H9 (cell line): Measurements from ENCODE around the gene UBAC2. TPM values are rescaled to one million over a fixed set of nuclear protein-coding genes. Genes with fewer than 3 reads are reported as not detected.

Experiments
- DNase-seq: peaks from one replicate; pipeline ENCODE4 v3.0.0-alpha.2; 2017
- H2AFZ ChIP-seq: one replicate; pipeline ENCODE4 v1.6.1; 2013; ENCODE audit warnings: mild to moderate bottlenecking, low read length, control low read depth, moderate library complexity
- H2AK5ac ChIP-seq: 2 replicates; pipeline ENCODE4 v1.6.1; 2013; ENCODE audit warnings: low read length, control low read depth, mixed read lengths; ENCODE audit not compliant: insufficient read length
- H2BK120ac ChIP-seq: one replicate; pipeline ENCODE4 v1.6.1; 2013; ENCODE audit warnings: low read depth, mild to moderate bottlenecking, low read length, control low read depth, inconsistent platforms; ENCODE audit not compliant: poor library complexity, severe bottlenecking
- H2BK12ac ChIP-seq: 2 replicates; pipeline ENCODE4 v1.6.1; 2013; ENCODE audit warnings: low read length, control low read depth, mixed read lengths, low read depth; ENCODE audit not compliant: insufficient read length
- H2BK15ac ChIP-seq: 2 replicates; pipeline ENCODE4 v1.6.1; 2013; ENCODE audit warnings: low read depth, low read length, control low read depth
- H2BK20ac ChIP-seq: one replicate; pipeline ENCODE4 v1.6.1; 2013; ENCODE audit warnings: low read depth, mild to moderate bottlenecking, low read length, control low read depth, inconsistent platforms; ENCODE audit not compliant: poor library complexity, severe bottlenecking
- H2BK5ac ChIP-seq: 2 replicates; pipeline ENCODE4 v1.6.1; 2013; ENCODE audit warnings: low read length, control low read depth, mixed read lengths; ENCODE audit not compliant: insufficient read length
- H3K14ac ChIP-seq: 2 replicates; pipeline ENCODE4 v1.6.1; 2013; ENCODE audit warnings: low read length, control low read depth; ENCODE audit not compliant: insufficient read depth
- H3K18ac ChIP-seq: 2 replicates; pipeline ENCODE4 v1.6.1; 2013; ENCODE audit warnings: low read depth, mild to moderate bottlenecking, mixed read lengths, low read length, control low read depth; ENCODE audit not compliant: insufficient read length
- H3K23ac ChIP-seq: 2 replicates; pipeline ENCODE4 v1.6.1; 2013; ENCODE audit warnings: low read length, control low read depth, mixed read lengths, low read depth; ENCODE audit not compliant: insufficient read length
- H3K23me2 ChIP-seq: 2 replicates; pipeline ENCODE4 v1.6.1; 2013; ENCODE audit warnings: low read depth, mild to moderate bottlenecking, mixed read lengths, low read length, control low read depth; ENCODE audit not compliant: insufficient read length, poor library complexity, severe bottlenecking
- H3K27ac ChIP-seq: 2 replicates; pipeline ENCODE4 v1.5.1; 2013; ENCODE audit warnings: low read length, control low read depth, mixed read lengths, low read depth; ENCODE audit not compliant: insufficient read length
- H3K27me3 ChIP-seq: 2 replicates; pipeline ENCODE4 v1.6.1; 2013; ENCODE audit warnings: low read length, control low read depth, inconsistent platforms; ENCODE audit not compliant: insufficient read depth
- H3K4ac ChIP-seq: 2 replicates; pipeline ENCODE4 v1.6.1; 2013; ENCODE audit warnings: low read depth, mild to moderate bottlenecking, control low read depth, inconsistent platforms, low read length, moderate library complexity
- H3K4me1 ChIP-seq: 2 replicates; pipeline ENCODE4 v1.6.1; 2013; ENCODE audit warnings: low read length, control low read depth, inconsistent platforms; ENCODE audit not compliant: insufficient read depth
- H3K4me2 ChIP-seq: 2 replicates; pipeline ENCODE4 v1.6.1; 2013; ENCODE audit warnings: low read length, control low read depth, mixed read lengths; ENCODE audit not compliant: insufficient read length, insufficient read depth
- H3K56ac ChIP-seq: 2 replicates; pipeline ENCODE4 v1.6.1; 2013; ENCODE audit warnings: low read depth, mild to moderate bottlenecking, mixed read lengths, low read length, control low read depth; ENCODE audit not compliant: insufficient read length
- H3K79me1 ChIP-seq: 2 replicates; pipeline ENCODE4 v1.6.1; 2013; ENCODE audit warnings: low read depth, mild to moderate bottlenecking, moderate library complexity, low read length, control low read depth, inconsistent platforms; ENCODE audit not compliant: insufficient read depth, poor library complexity, severe bottlenecking
- H3K79me2 ChIP-seq: 2 replicates; pipeline ENCODE4 v1.6.1; 2013; ENCODE audit warnings: low read length, control low read depth, inconsistent platforms; ENCODE audit not compliant: insufficient read depth
- H3K9ac ChIP-seq: 2 replicates; pipeline ENCODE4 v1.6.1; 2013; ENCODE audit warnings: low read length, control low read depth, mixed read lengths; ENCODE audit not compliant: insufficient read length; ENCODE audit errors: extremely low read depth
- H3K9me3 ChIP-seq: one replicate; pipeline ENCODE4 v1.6.1; 2013; ENCODE audit warnings: low read depth, low read length, inconsistent platforms; ENCODE audit not compliant: control insufficient read depth
- H3T11ph ChIP-seq: one replicate; pipeline ENCODE4 v1.6.1; 2013; ENCODE audit warnings: mild to moderate bottlenecking, low read length, control low read depth, inconsistent platforms
- H4K20me1 ChIP-seq: one replicate; pipeline ENCODE4 v1.6.1; 2013; ENCODE audit not compliant: control insufficient read depth, insufficient read length, insufficient read depth
- H4K5ac ChIP-seq: 2 replicates; pipeline ENCODE4 v1.6.1; 2013; ENCODE audit warnings: low read depth, mild to moderate bottlenecking, mixed read lengths, low read length, control low read depth; ENCODE audit not compliant: insufficient read length
- H4K8ac ChIP-seq: replicated peaks from 2 replicates; pipeline ENCODE4 v1.6.1; 2013; ENCODE audit warnings: low read length, control low read depth, mixed read lengths, low read depth; ENCODE audit not compliant: insufficient read length
- H4K91ac ChIP-seq: 2 replicates; pipeline ENCODE4 v1.6.1; 2013; ENCODE audit warnings: low read depth, mild to moderate bottlenecking, moderate library complexity, mixed read lengths, low read length, control low read depth; ENCODE audit not compliant: insufficient read length
- H3K27ac Mint-ChIP-seq, 3 experiments: 2 replicates in 2 of 3; 3 replicates in 1 of 3; pipeline ENCODE4 v1.8.0; 2020 to 2021; ENCODE audit warnings: mixed read lengths in 3 of 3, mild to moderate bottlenecking in 1 of 3, moderate library complexity in 1 of 3
- H3K27me3 Mint-ChIP-seq: 2 replicates; pipeline ENCODE4 v1.8.0; 2021; ENCODE audit warnings: low read depth, mild to moderate bottlenecking, moderate library complexity, mixed read lengths
- H3K36me3 Mint-ChIP-seq, 3 experiments: 2 replicates in 2 of 3; 3 replicates in 1 of 3; pipeline ENCODE4 v1.8.0; 2020 to 2021; ENCODE audit warnings: low read depth in 3 of 3, mixed read lengths in 3 of 3; ENCODE audit not compliant: insufficient read depth in 1 of 3
- H3K4me1 Mint-ChIP-seq, 2 experiments: 2 replicates each; pipeline ENCODE4 v1.8.0; 2020; ENCODE audit warnings: mixed read lengths in 2 of 2
- H3K4me3 Mint-ChIP-seq, 2 experiments: 2 replicates in 1 of 2; 3 replicates in 1 of 2; pipeline ENCODE4 v1.8.0; 2020 to 2021; ENCODE audit warnings: mild to moderate bottlenecking in 2 of 2, mixed read lengths in 2 of 2, moderate library complexity in 1 of 2
- H3K9me3 Mint-ChIP-seq, 2 experiments: 2 replicates in 1 of 2; 3 replicates in 1 of 2; pipeline ENCODE4 v1.8.0; 2020; ENCODE audit warnings: mild to moderate bottlenecking in 2 of 2, mixed read lengths in 2 of 2, moderate library complexity in 1 of 2
- WGBS: extraction: QIAGEN DNeasy Blood & Tissue Kit; methylation state at CpG from one replicate; pipeline ENCODE4 v1.1.7; 2013; ENCODE audit warnings: missing lambda C conversion rate, low lambda C conversion rate, mixed read lengths; ENCODE audit not compliant: insufficient read length; ENCODE audit errors: extremely low coverage; 5-methylcytosine and 5-hydroxymethylcytosine counted together
- total RNA-seq: library from RNA; stranded (reverse); gene quantifications from 2 replicates; pipeline ENCODE4 v1.2.1, GENCODE V29; 2021
- TF ChIP-seq, protein P1 (sequence below): fragments of 200-600 bp; sonication (generic); conservative IDR thresholded peaks from 3 replicates; pipeline ENCODE4 v1.8.0; 2021; ENCODE audit warnings: antibody characterized with exemption, mild to moderate bottlenecking

UBAC2 gene
- total RNA-seq, 1 experiment from 2014 or later = 52.3 TPM

- no peak overlapping the region for H3K18ac ChIP-seq
- DNase-seq = no peak
- WGBS = no CpG with 5 or more reads among the region's 11 CpGs
These were observed 191.3 kb downstream of the UBAC2 start for GRCh38 chr13:99391781-99392469.

More at GRCh38 chr13:99391781-99392469, 191.3 kb downstream of the UBAC2 start:
- no peaks in the 10 kb centered on the region for H3K79me1 ChIP-seq
- no peaks in the 10 kb centered on the region for H3K4me1 ChIP-seq
- no peaks in the 10 kb centered on the region for H3K79me2 ChIP-seq
- no peak overlapping the region for H2AK5ac ChIP-seq
- no peak overlapping the region for H3K56ac ChIP-seq
- H4K8ac ChIP-seq = no peak overlapping the region
- no peak overlapping the region for H3T11ph ChIP-seq
- TF ChIP-seq, protein P1, sequence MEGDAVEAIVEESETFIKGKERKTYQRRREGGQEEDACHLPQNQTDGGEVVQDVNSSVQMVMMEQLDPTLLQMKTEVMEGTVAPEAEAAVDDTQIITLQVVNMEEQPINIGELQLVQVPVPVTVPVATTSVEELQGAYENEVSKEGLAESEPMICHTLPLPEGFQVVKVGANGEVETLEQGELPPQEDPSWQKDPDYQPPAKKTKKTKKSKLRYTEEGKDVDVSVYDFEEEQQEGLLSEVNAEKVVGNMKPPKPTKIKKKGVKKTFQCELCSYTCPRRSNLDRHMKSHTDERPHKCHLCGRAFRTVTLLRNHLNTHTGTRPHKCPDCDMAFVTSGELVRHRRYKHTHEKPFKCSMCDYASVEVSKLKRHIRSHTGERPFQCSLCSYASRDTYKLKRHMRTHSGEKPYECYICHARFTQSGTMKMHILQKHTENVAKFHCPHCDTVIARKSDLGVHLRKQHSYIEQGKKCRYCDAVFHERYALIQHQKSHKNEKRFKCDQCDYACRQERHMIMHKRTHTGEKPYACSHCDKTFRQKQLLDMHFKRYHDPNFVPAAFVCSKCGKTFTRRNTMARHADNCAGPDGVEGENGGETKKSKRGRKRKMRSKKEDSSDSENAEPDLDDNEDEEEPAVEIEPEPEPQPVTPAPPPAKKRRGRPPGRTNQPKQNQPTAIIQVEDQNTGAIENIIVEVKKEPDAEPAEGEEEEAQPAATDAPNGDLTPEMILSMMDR = no peak
- H2BK15ac ChIP-seq = no peak overlapping the region
- no peak overlapping the region for H3K4me3 Mint-ChIP-seq
- no peak overlapping the region for H2BK120ac ChIP-seq
- no peak overlapping the region for H3K4me2 ChIP-seq
- H4K5ac ChIP-seq = no peak overlapping the region
- H2BK20ac ChIP-seq = no peak overlapping the region
- H3K9me3 ChIP-seq = no peaks in the 10 kb centered on the region
- H3K27ac Mint-ChIP-seq = no peak overlapping the region
- no peak overlapping the region for H3K23ac ChIP-seq
- H3K36me3 Mint-ChIP-seq = peaks cover 0 to 16% (median 3%) of the 10 kb centered on the region in 3 experiments; a peak in 3 of 7 replicates
- H3K4me1 Mint-ChIP-seq = peaks cover 11 to 13% of the 10 kb centered on the region in 2 experiments
- H2AFZ ChIP-seq = no peak overlapping the region
- H3K4ac ChIP-seq = no peak overlapping the region
- no peak overlapping the region for H3K14ac ChIP-seq
- H3K9me3 Mint-ChIP-seq = peaks cover 0 to 4% of the 10 kb centered on the region in 2 experiments; a peak in 1 of 5 replicates
- H4K20me1 ChIP-seq = no peaks in the 10 kb centered on the region
- no peak overlapping the region for H3K27ac ChIP-seq
- no peak overlapping the region for H2BK5ac ChIP-seq
- H3K23me2 ChIP-seq = no peaks in the 10 kb centered on the region
- no peaks in the 10 kb centered on the region for H3K27me3 ChIP-seq
- no peak overlapping the region for H4K91ac ChIP-seq
- H3K9ac ChIP-seq = no peak overlapping the region
- H2BK12ac ChIP-seq = no peak overlapping the region
- no peaks in the 10 kb centered on the region for H3K27me3 Mint-ChIP-seq
